PC-9 (cell line): ENCODE measurements around the gene MSTO1. TPM values are rescaled to one million over a fixed set of nuclear protein-coding genes. Genes with fewer than 3 reads are reported as not detected.
"Not testable (repeated sequence)": the region's sequence is repeated elsewhere in the genome, so short reads cannot be mapped to it uniquely, and the experiment has no call there.

Experiments
- BruUV-seq: library from RNA; stranded (reverse); fragments of 400-500 nt; replicated peaks from 2 replicates; lab custom pipeline; 2021; lab: Mats Ljungman, UMichigan
- CTCF ChIA-PET: fragments of 300-600 bp; sonication (Branson Sonifier 250); formaldehyde crosslinking; loops from one replicate; lab custom pipeline; 2022; ENCODE audit warnings: antibody characterized with exemption; lab: Charles Lee
- POLR2A ChIA-PET: fragments of 300-600 bp; sonication (Branson Sonifier 250); formaldehyde crosslinking; loops from one replicate; lab custom pipeline; 2022; ENCODE audit warnings: antibody characterized with exemption; ENCODE audit not compliant: unreplicated experiment; lab: Charles Lee
- DNase-seq, 2 experiments: peaks; one replicate each; pipeline versions ENCODE4 v3.0.0 to v3.0.0-alpha.2; 2015 to 2022; ENCODE audit warnings: mixed read lengths in 1 of 2
- H2AFZ ChIP-seq: fragments of 200-600 bp; sonication (generic); 2 replicates; pipeline ENCODE4 v1.8.1; 2017; ENCODE audit warnings: antibody characterized with exemption
- H3F3A ChIP-seq: fragments of 200-600 bp; sonication (generic); 2 replicates; pipeline ENCODE4 v1.8.1; 2017; ENCODE audit warnings: antibody characterized with exemption, mild to moderate bottlenecking, low read depth; ENCODE audit not compliant: insufficient read depth
- H3K27ac ChIP-seq: fragments of 200-600 bp; sonication (generic); 2 replicates; pipeline ENCODE4 v1.6.1; 2016; ENCODE audit warnings: mixed run types
- H3K27me3 ChIP-seq: fragments of 200-600 bp; sonication (generic); 2 replicates; pipeline ENCODE4 v1.6.1; 2016; ENCODE audit warnings: low read depth, mixed run types; ENCODE audit not compliant: insufficient read depth
- H3K36me3 ChIP-seq: fragments of 200-600 bp; sonication (generic); 2 replicates; pipeline ENCODE4 v1.6.1; 2016; ENCODE audit warnings: low read depth, mixed run types
- H3K4me1 ChIP-seq: fragments of 200-600 bp; sonication (generic); replicated peaks from 2 replicates; pipeline ENCODE4 v1.6.1; 2016; ENCODE audit warnings: mixed run types; ENCODE audit not compliant: insufficient read depth
- H3K4me2 ChIP-seq: fragments of 200-600 bp; sonication (generic); 2 replicates; pipeline ENCODE4 v1.6.1; 2017; ENCODE audit warnings: mixed run types
- H3K4me3 ChIP-seq: fragments of 200-600 bp; sonication (generic); 2 replicates; pipeline ENCODE4 v1.6.1; 2016; ENCODE audit warnings: mixed run types
- H3K79me2 ChIP-seq: fragments of 200-600 bp; sonication (generic); 2 replicates; pipeline ENCODE4 v1.6.1; 2017; ENCODE audit warnings: low read depth, mixed run types
- H3K9me2 ChIP-seq: fragments of 200-600 bp; sonication (generic); 2 replicates; pipeline ENCODE4 v1.8.1; 2017; ENCODE audit warnings: mild to moderate bottlenecking; ENCODE audit not compliant: insufficient read depth
- H3K9me3 ChIP-seq: fragments of 200-600 bp; sonication (generic); 2 replicates; pipeline ENCODE4 v1.8.1; 2016; ENCODE audit warnings: low read depth; ENCODE audit not compliant: insufficient read depth
- H4K20me1 ChIP-seq: fragments of 200-600 bp; sonication (generic); 2 replicates; pipeline ENCODE4 v1.8.1; 2017; ENCODE audit not compliant: insufficient read depth
- EZH2 ChIP-seq: fragments of 200-600 bp; sonication (generic); IDR thresholded peaks from 2 replicates; pipeline ENCODE4 v1.8.0; 2017; ENCODE audit warnings: antibody characterized with exemption, low read depth
- intact Hi-C: fragments of 100-400 bp; cut with micrococcal nuclease; formaldehyde crosslinking; loops from one replicate; pipeline ENCODE4 v1.10.0; 2022; ENCODE audit not compliant: unreplicated experiment
- total RNA-seq: library from RNA; stranded (reverse); gene quantifications from 2 replicates; pipeline ENCODE4 v1.2.3, GENCODE V29; 2021
- TF ChIP-seq, protein P1 (sequence below): fragments of 200-600 bp; sonication (generic); conservative IDR thresholded peaks from 2 replicates; pipeline ENCODE4 v1.6.1; 2017; ENCODE audit warnings: mixed run types, antibody characterized with exemption, mild to moderate bottlenecking, moderate library complexity

The MSTO1 gene
- total RNA-seq, 1 experiment from 2014 or later, result 21.5 TPM

DNA sequence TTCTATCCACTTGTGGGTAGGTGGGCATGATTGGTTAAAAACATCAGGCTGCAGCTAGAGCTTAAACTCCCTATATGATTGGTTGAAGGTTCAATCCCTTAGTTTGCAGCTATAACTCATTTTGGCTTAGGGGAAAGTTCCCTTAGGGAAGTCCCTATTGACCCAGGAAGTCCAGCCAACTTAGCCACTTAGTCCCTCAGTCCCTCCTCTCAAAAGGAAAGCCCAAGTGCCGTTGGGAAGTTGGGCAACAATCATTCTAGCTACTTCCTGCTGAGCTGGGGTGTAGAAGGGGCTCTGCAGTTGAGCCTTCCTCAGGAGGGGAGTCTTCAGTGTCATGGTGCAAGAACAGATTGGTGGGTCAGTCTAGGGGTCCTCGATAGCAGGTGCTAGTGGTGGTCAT, 12.2 kb downstream of the MSTO1 start:
- Histone ChIP-seq H3K4me1 (no peaks in the 10 kb centered on the region), H3F3A (no peaks in the 10 kb centered on the region), H3K4me2 (no peak overlapping the region), H3K27me3 (no peaks in the 10 kb centered on the region), H4K20me1 (no peaks in the 10 kb centered on the region), H3K79me2 (no peaks in the 10 kb centered on the region), H3K9me3 (no peaks in the 10 kb centered on the region; the same call in 1 of the 2 replicates), H3K36me3 (no peaks in the 10 kb centered on the region), H3K27ac (no peak overlapping the region), H3K4me3 (no peak overlapping the region), H3K9me2 (no peaks in the 10 kb centered on the region), H2AFZ (no peak overlapping the region)
- DNase-seq, result no peak
- POLR2A ChIA-PET, result no interaction called here
- CTCF ChIA-PET, result interaction anchor here (0.6 to 0.7 kb wide), 2 partner anchors 367 to 371 kb away, joined by 3 to 5 read pairs; no protein-coding TSS in a partner anchor
- BruUV-seq, result no TSS peak
- intact Hi-C loops, result no loop called here
- TF ChIP-seq EZH2, result no peak
- TF ChIP-seq, protein P1, sequence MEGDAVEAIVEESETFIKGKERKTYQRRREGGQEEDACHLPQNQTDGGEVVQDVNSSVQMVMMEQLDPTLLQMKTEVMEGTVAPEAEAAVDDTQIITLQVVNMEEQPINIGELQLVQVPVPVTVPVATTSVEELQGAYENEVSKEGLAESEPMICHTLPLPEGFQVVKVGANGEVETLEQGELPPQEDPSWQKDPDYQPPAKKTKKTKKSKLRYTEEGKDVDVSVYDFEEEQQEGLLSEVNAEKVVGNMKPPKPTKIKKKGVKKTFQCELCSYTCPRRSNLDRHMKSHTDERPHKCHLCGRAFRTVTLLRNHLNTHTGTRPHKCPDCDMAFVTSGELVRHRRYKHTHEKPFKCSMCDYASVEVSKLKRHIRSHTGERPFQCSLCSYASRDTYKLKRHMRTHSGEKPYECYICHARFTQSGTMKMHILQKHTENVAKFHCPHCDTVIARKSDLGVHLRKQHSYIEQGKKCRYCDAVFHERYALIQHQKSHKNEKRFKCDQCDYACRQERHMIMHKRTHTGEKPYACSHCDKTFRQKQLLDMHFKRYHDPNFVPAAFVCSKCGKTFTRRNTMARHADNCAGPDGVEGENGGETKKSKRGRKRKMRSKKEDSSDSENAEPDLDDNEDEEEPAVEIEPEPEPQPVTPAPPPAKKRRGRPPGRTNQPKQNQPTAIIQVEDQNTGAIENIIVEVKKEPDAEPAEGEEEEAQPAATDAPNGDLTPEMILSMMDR, result no peak

- intact Hi-C loops, result no loop called here
- H3K4me3 ChIP-seq, result no peak overlapping the region
- no peaks in the 10 kb centered on the region for H3K79me2 ChIP-seq
- no peak overlapping the region for H3K27ac ChIP-seq
- H3F3A ChIP-seq, result no peaks in the 10 kb centered on the region
- POLR2A ChIA-PET, result interaction anchor here (0.6 kb wide), 1 partner anchor 24 kb away, joined by 3 read pairs; no protein-coding TSS in a partner anchor
- no peaks in the 10 kb centered on the region for H3K4me1 ChIP-seq
- no peak for DNase-seq
- H2AFZ ChIP-seq, result no peak overlapping the region
- H3K36me3 ChIP-seq, result no peaks in the 10 kb centered on the region
- CTCF ChIA-PET, result interaction anchor here (0.6 kb wide), 1 partner anchor 112 kb away, joined by 3 read pairs; no protein-coding TSS in a partner anchor
- H3K9me3 ChIP-seq, result no peaks in the 10 kb centered on the region; the same call in 1 of the 2 replicates
- H3K9me2 ChIP-seq, result no peaks in the 10 kb centered on the region
- H3K27me3 ChIP-seq, result no peaks in the 10 kb centered on the region
- no TSS peak for BruUV-seq
- no peaks in the 10 kb centered on the region for H4K20me1 ChIP-seq
- H3K4me2 ChIP-seq, result no peak overlapping the region
- TF ChIP-seq, protein P1, result no peak
Observed at GRCh38 chr1:155623357-155623756, 13.3 kb downstream of the MSTO1 start.

GRCh38 chr1:155626428-155626827, 16.4 kb downstream of the MSTO1 start:
- H3K9me3 ChIP-seq, CTCF ChIA-PET, H3K27ac ChIP-seq, DNase-seq, H3K36me3 ChIP-seq, H3K4me1 ChIP-seq, H3K79me2 ChIP-seq, H3K4me3 ChIP-seq, H2AFZ ChIP-seq, H3K9me2 ChIP-seq, H3K4me2 ChIP-seq, intact Hi-C loops, POLR2A ChIA-PET, BruUV-seq, H4K20me1 ChIP-seq, H3K27me3 ChIP-seq, H3F3A ChIP-seq: not testable (repeated sequence)
